ENCODE measurements around the gene EPGN.

Gene EPGN

GRCh38 chr4:74308215-74308614 is at the start of gene EPGN:
TSS of gene EPGN (plus strand) at chr4:74308470. CDS start at chr4:74308534, 64 bp downstream.
- H3K27me3 ChIP-seq = no peaks in the 10 kb centered on the region
- H3K4me2 ChIP-seq = no peak within 1 kb of the TSS
- TF ChIP-seq Cebpa-rat (IDR thresholded peaks at IDR 0.05) = no peak
- H3K4me1 ChIP-seq = no peaks in the 10 kb centered on the region
- no peaks in the 10 kb centered on the region for H3K9me3 ChIP-seq
- no peaks in the 10 kb centered on the region for H4K20me1 ChIP-seq
- H3K27ac ChIP-seq = no peak within 1 kb of the TSS
- H3K4me3 ChIP-seq = no peak within 1 kb of the TSS
- no peak within 1 kb of the TSS for H3K9ac ChIP-seq
- no peaks in the 10 kb centered on the region for H3K36me3 ChIP-seq

GRCh38 chr4:74258963-74259362 is 49.3 kb upstream of the EPGN start:
- Histone ChIP-seq H3K27me3 (no peaks in the 10 kb centered on the region), H3K27ac (no peak overlapping the region), H3K36me3 (no peaks in the 10 kb centered on the region), H3K4me2 (no peak overlapping the region), H3K9me3 (peaks cover 5% of the 10 kb centered on the region; the same call in 1 of the 2 replicates), H3K9ac (no peak overlapping the region), H3K4me3 (no peak overlapping the region), H4K20me1 (no peaks in the 10 kb centered on the region), H3K4me1 (peaks cover 7% of the 10 kb centered on the region; the same call in 1 of the 2 replicates)
- TF ChIP-seq Cebpa-rat (IDR thresholded peaks at IDR 0.05) = no peak

- H3K36me3 ChIP-seq = no peaks in the 10 kb centered on the region
- H3K27ac ChIP-seq = no peak overlapping the region
- H3K4me2 ChIP-seq = no peak overlapping the region
- H3K4me1 ChIP-seq = peaks cover 7% of the 10 kb centered on the region; the same call in 1 of the 2 replicates
- TF ChIP-seq Cebpa-rat (IDR thresholded peaks at IDR 0.05) = no peak
- H3K4me3 ChIP-seq = no peak overlapping the region
- no peaks in the 10 kb centered on the region for H4K20me1 ChIP-seq
- no peak overlapping the region for H3K9ac ChIP-seq
- H3K9me3 ChIP-seq = no peaks in the 10 kb centered on the region
- no peaks in the 10 kb centered on the region for H3K27me3 ChIP-seq
Measured at GRCh38 chr4:74260036-74260435, 48.2 kb upstream of the EPGN start.

- H3K4me1 ChIP-seq = peaks cover 7% of the 10 kb centered on the region; the same call in 1 of the 2 replicates
- H3K36me3 ChIP-seq = no peaks in the 10 kb centered on the region
- no peak for TF ChIP-seq Cebpa-rat (IDR thresholded peaks at IDR 0.05)
- no peak overlapping the region for H3K4me2 ChIP-seq
- H3K9ac ChIP-seq = no peak overlapping the region
- no peaks in the 10 kb centered on the region for H4K20me1 ChIP-seq
- no peak overlapping the region for H3K4me3 ChIP-seq
- H3K9me3 ChIP-seq = no peaks in the 10 kb centered on the region
- H3K27me3 ChIP-seq = no peaks in the 10 kb centered on the region
- H3K27ac ChIP-seq = no peak overlapping the region
Measured at GRCh38 chr4:74262522-74262921, 45.7 kb upstream of the EPGN start.

- no peak for TF ChIP-seq Cebpa-rat (IDR thresholded peaks at IDR 0.05)
- H3K27me3 ChIP-seq = no peaks in the 10 kb centered on the region
- H3K9me3 ChIP-seq = no peaks in the 10 kb centered on the region
- H3K4me2 ChIP-seq = no peak overlapping the region
- no peaks in the 10 kb centered on the region for H4K20me1 ChIP-seq
- peaks cover 7% of the 10 kb centered on the region; the same call in 1 of the 2 replicates for H3K4me1 ChIP-seq
- H3K27ac ChIP-seq = no peak overlapping the region
- H3K4me3 ChIP-seq = no peak overlapping the region
- no peaks in the 10 kb centered on the region for H3K36me3 ChIP-seq
- no peak overlapping the region for H3K9ac ChIP-seq
Measured at GRCh38 chr4:74263551-74263950, 44.7 kb upstream of the EPGN start.

- Histone ChIP-seq H3K4me2 (no peak overlapping the region), H3K4me1 (peaks cover 7% of the 10 kb centered on the region; the same call in 1 of the 2 replicates), H3K9ac (no peak overlapping the region), H3K4me3 (no peak overlapping the region), H3K27ac (no peak overlapping the region), H3K9me3 (no peaks in the 10 kb centered on the region), H3K27me3 (no peaks in the 10 kb centered on the region), H3K36me3 (no peaks in the 10 kb centered on the region), H4K20me1 (no peaks in the 10 kb centered on the region)
- no peak for TF ChIP-seq Cebpa-rat (IDR thresholded peaks at IDR 0.05)
Measured at GRCh38 chr4:74266081-74266480, 42.2 kb upstream of the EPGN start.

- Histone ChIP-seq H3K9ac (no peak overlapping the region), H3K4me3 (no peak overlapping the region), H3K9me3 (no peaks in the 10 kb centered on the region), H4K20me1 (no peaks in the 10 kb centered on the region), H3K4me2 (no peak overlapping the region), H3K27me3 (no peaks in the 10 kb centered on the region), H3K4me1 (peaks cover 7% of the 10 kb centered on the region; the same call in 1 of the 2 replicates), H3K27ac (no peak overlapping the region), H3K36me3 (no peaks in the 10 kb centered on the region)
- TF ChIP-seq Cebpa-rat (IDR thresholded peaks at IDR 0.05) = no peak
Measured at GRCh38 chr4:74267998-74268606, 40.2 kb upstream of the EPGN start.

GRCh38 chr4:74268643-74269042 is 39.6 kb upstream of the EPGN start:
- Histone ChIP-seq H3K4me3 (no peak overlapping the region), H3K4me1 (peaks cover 4% of the 10 kb centered on the region; the same call in 1 of the 2 replicates), H3K9me3 (no peaks in the 10 kb centered on the region), H4K20me1 (no peaks in the 10 kb centered on the region), H3K4me2 (no peak overlapping the region), H3K9ac (no peak overlapping the region), H3K27ac (no peak overlapping the region), H3K36me3 (no peaks in the 10 kb centered on the region), H3K27me3 (no peaks in the 10 kb centered on the region)
- no peak for TF ChIP-seq Cebpa-rat (IDR thresholded peaks at IDR 0.05)

- H3K4me3 ChIP-seq = no peak overlapping the region
- H3K9ac ChIP-seq = no peak overlapping the region
- no peak overlapping the region for H3K27ac ChIP-seq
- no peaks in the 10 kb centered on the region for H4K20me1 ChIP-seq
- TF ChIP-seq Cebpa-rat (IDR thresholded peaks at IDR 0.05) = no peak
- H3K4me2 ChIP-seq = no peak overlapping the region
- no peaks in the 10 kb centered on the region for H3K36me3 ChIP-seq
- H3K4me1 ChIP-seq = no peaks in the 10 kb centered on the region
- H3K9me3 ChIP-seq = no peaks in the 10 kb centered on the region
- no peaks in the 10 kb centered on the region for H3K27me3 ChIP-seq
Measured at GRCh38 chr4:74278490-74278889, 29.8 kb upstream of the EPGN start.

GRCh38 chr4:74279716-74280115 is 28.6 kb upstream of the EPGN start:
- no peaks in the 10 kb centered on the region for H3K36me3 ChIP-seq

More at GRCh38 chr4:74279716-74280115, 28.6 kb upstream of the EPGN start:
- Histone ChIP-seq H3K4me2 (no peak overlapping the region), H3K27me3 (no peaks in the 10 kb centered on the region), H3K4me1 (no peaks in the 10 kb centered on the region), H3K4me3 (no peak overlapping the region), H3K9me3 (no peaks in the 10 kb centered on the region), H3K9ac (no peak overlapping the region), H3K27ac (no peak overlapping the region), H4K20me1 (no peaks in the 10 kb centered on the region)
- no peak for TF ChIP-seq Cebpa-rat (IDR thresholded peaks at IDR 0.05)

All from BLaER1 (cell line).